Natural killer cell (primary cell): ENCODE data around the gene RTN4R. TPM values are rescaled to one million over a fixed set of nuclear protein-coding genes. Genes with fewer than 3 reads are reported as not detected.

Source experiments
- ATAC-seq, 3 donors: fragments of 150-1000 bp in 2 of 3; fragments of 200-7000 bp in 1 of 3; cut with Tn5 transposase; 1 replicate in 1 of 3; 2 replicates in 2 of 3; pipeline ENCODE4 v1.10.0; 2021; ENCODE audit warnings: mild to moderate bottlenecking in 2 of 3, moderate library complexity in 2 of 3
- DNase-seq, 2 donors: peaks; one replicate each; pipeline versions ENCODE4 v3.0.0 to v3.0.0-alpha.2; 2013 to 2021; ENCODE audit warnings: mixed read lengths in 1 of 2
- H3K27ac ChIP-seq: one replicate; pipeline ENCODE4 v1.5.1; 2013; ENCODE audit warnings: mild to moderate bottlenecking, low read length
- H3K27me3 ChIP-seq: one replicate; pipeline ENCODE4 v1.6.1; 2013; ENCODE audit warnings: low read length; ENCODE audit not compliant: control insufficient read depth, insufficient read depth
- H3K36me3 ChIP-seq: one replicate; pipeline ENCODE4 v1.6.1; 2013; ENCODE audit warnings: low read length; ENCODE audit not compliant: control insufficient read depth, insufficient read depth
- H3K4me1 ChIP-seq: one replicate; pipeline ENCODE4 v1.6.1; 2013; ENCODE audit warnings: low read length; ENCODE audit not compliant: control insufficient read depth, insufficient read depth
- H3K4me3 ChIP-seq: one replicate; pipeline ENCODE4 v1.5.1; 2013; ENCODE audit warnings: low read length
- H3K9me3 ChIP-seq: one replicate; pipeline ENCODE4 v1.6.1; 2013; ENCODE audit warnings: low read length; ENCODE audit not compliant: control insufficient read depth, insufficient read depth
- H3K27ac Mint-ChIP-seq, 2 donors: one replicate each; pipeline ENCODE4 v1.8.0; 2022; ENCODE audit warnings: mild to moderate bottlenecking in 2 of 2, mixed read lengths in 2 of 2, moderate library complexity in 1 of 2
- H3K27me3 Mint-ChIP-seq, 2 donors: one replicate each; pipeline ENCODE4 v1.8.0; 2022; ENCODE audit warnings: low read depth in 2 of 2, mixed read lengths in 2 of 2
- H3K36me3 Mint-ChIP-seq: one replicate; pipeline ENCODE4 v1.8.0; 2022; ENCODE audit warnings: mixed read lengths
- H3K4me1 Mint-ChIP-seq, 2 donors: one replicate each; pipeline ENCODE4 v1.8.0; 2022; ENCODE audit warnings: mixed read lengths in 2 of 2
- H3K4me3 Mint-ChIP-seq: one replicate; pipeline ENCODE4 v1.8.0; 2022; ENCODE audit warnings: mild to moderate bottlenecking, moderate library complexity, mixed read lengths
- H3K9me3 Mint-ChIP-seq, 2 donors: one replicate each; pipeline ENCODE4 v1.8.0; 2022; ENCODE audit warnings: mixed read lengths in 2 of 2
- CTCF ChIP-seq: fragments of 200-600 bp; IDR thresholded peaks from one replicate; pipeline ENCODE4 v1.8.0; 2022; ENCODE audit warnings: antibody characterized with exemption
- WGBS: methylation state at CpG from one replicate; pipeline ENCODE4 v1.1.7; 2013; ENCODE audit warnings: missing lambda C conversion rate; ENCODE audit not compliant: insufficient coverage; 5-methylcytosine and 5-hydroxymethylcytosine counted together
- intact Hi-C: fragments of 100-400 bp; cut with micrococcal nuclease; formaldehyde crosslinking; loops from one replicate; pipeline ENCODE4 v1.14.2; 2022
- total RNA-seq, 4 donors: library from RNA; stranded (reverse); fragments of 120-200 nt in 1 of 4; gene quantifications; one replicate each; pipeline versions ENCODE4 v1.2.3 to v1.2.4, GENCODE V29; 2013 to 2022

The RTN4R gene
- total RNA-seq, 3 donors from 2014 or later (not counting 1 experiment from before 2014, with no cell fraction given), result 1.2 to 2.9 (median 1.6) TPM

DNA sequence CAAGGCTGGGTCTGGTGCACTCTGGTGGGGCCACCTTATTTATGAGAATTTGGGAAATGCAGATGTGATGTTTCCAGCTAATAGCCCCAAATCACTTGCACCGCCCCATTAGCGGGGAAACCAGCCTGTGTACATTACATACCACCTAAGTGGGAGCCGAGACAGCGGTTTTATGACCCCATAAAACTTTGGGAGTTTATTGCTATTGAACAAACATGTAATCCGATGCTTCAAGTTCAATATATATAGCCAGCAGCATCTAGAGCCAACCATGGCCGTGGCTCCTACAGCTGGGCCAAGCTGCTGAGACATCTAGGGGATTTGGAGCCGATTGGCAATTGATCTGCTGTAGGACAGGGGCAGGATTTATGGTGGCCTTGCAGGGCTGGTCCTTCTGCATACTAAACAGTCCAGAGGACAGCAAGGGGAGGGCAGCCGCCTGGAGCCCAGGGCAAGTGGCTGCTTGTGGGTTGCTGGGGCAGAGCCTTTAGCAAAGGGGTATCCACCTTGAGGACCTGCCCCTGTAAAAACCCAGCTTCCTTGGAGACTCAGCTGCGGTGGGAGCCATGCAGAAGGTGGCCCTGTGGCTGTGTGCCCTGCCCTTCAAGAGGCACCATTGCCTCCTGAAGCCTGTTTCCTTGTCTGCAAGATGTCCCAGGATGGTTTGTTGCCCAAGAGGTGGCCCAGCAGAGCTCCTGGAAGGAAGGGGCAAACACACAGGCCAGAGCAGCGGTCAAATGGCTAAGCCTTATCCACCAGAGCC, 69.4 kb downstream of the RTN4R start:
- Mint-ChIP-seq H3K9me3 (no peaks in the 10 kb centered on the region), H3K36me3 (no peaks in the 10 kb centered on the region), H3K27ac (no peak overlapping the region), H3K4me3 (no peak overlapping the region), H3K4me1 (no peaks in the 10 kb centered on the region), H3K27me3 (no peaks in the 10 kb centered on the region)
- H3K27ac ChIP-seq, result no peak overlapping the region
- H3K36me3 ChIP-seq, result no peaks in the 10 kb centered on the region
- no peaks in the 10 kb centered on the region for H3K4me1 ChIP-seq
- intact Hi-C loops, result no loop called here
- DNase-seq, result no peak
- no peak for ATAC-seq
- no peak for TF ChIP-seq CTCF
- no peaks in the 10 kb centered on the region for H3K27me3 ChIP-seq
- 84% methylated on average over 10 of the region's 10 CpGs for WGBS
- no peak overlapping the region for H3K4me3 ChIP-seq
- H3K9me3 ChIP-seq, result no peaks in the 10 kb centered on the region

GRCh38 chr22:20197407-20198030, 70.6 kb downstream of the RTN4R start:
- H3K4me1 ChIP-seq, result no peaks in the 10 kb centered on the region
- no peaks in the 10 kb centered on the region for H3K27me3 Mint-ChIP-seq
- H3K4me3 Mint-ChIP-seq, result no peak overlapping the region
- H3K27ac ChIP-seq, result no peak overlapping the region
- H3K36me3 ChIP-seq, result no peaks in the 10 kb centered on the region
- H3K9me3 Mint-ChIP-seq, result no peaks in the 10 kb centered on the region
- no peak overlapping the region for H3K4me3 ChIP-seq
- ATAC-seq (no peak), DNase-seq (no peak)
- 90% methylated on average over 17 of the region's 18 CpGs for WGBS
- intact Hi-C loops, result no loop called here
- no peaks in the 10 kb centered on the region for H3K27me3 ChIP-seq
- TF ChIP-seq CTCF, result no peak
- H3K4me1 Mint-ChIP-seq, result no peaks in the 10 kb centered on the region
- H3K9me3 ChIP-seq, result no peaks in the 10 kb centered on the region
- H3K27ac Mint-ChIP-seq, result no peak overlapping the region
- H3K36me3 Mint-ChIP-seq, result no peaks in the 10 kb centered on the region

GRCh38 chr22:20196094-20196842, 71.8 kb downstream of the RTN4R start:
- no peak for TF ChIP-seq CTCF
- no peak overlapping the region for H3K4me3 Mint-ChIP-seq
- H3K27me3 ChIP-seq, result no peaks in the 10 kb centered on the region
- H3K27me3 Mint-ChIP-seq, result no peaks in the 10 kb centered on the region
- H3K4me1 ChIP-seq, result no peaks in the 10 kb centered on the region
- H3K4me3 ChIP-seq, result no peak overlapping the region
- 89% methylated on average over 19 of the region's 19 CpGs for WGBS
- H3K27ac ChIP-seq, result no peak overlapping the region
- DNase-seq, result no peak
- intact Hi-C loops, result no loop called here
- no peak overlapping the region for H3K27ac Mint-ChIP-seq
- H3K36me3 Mint-ChIP-seq, result no peaks in the 10 kb centered on the region
- H3K4me1 Mint-ChIP-seq, result no peaks in the 10 kb centered on the region
- no peaks in the 10 kb centered on the region for H3K36me3 ChIP-seq
- H3K9me3 Mint-ChIP-seq, result no peaks in the 10 kb centered on the region
- ATAC-seq, result no peak
- H3K9me3 ChIP-seq, result no peaks in the 10 kb centered on the region
